ENCODE results near the gene MAD1L1.

MAD1L1 gene

GRCh38 chr7:2148189-2148588 lies 84.6 kb downstream of the MAD1L1 start:
- no CpG with 5 or more reads among the region's 11 CpGs for WGBS (ENCODE audit: extremely low coverage, insufficient coverage, insufficient read length)
- Histone ChIP-seq H2BK5ac (ENCODE audit: low read depth, low read length, poor library complexity) (no peak overlapping the region), H3K4ac (ENCODE audit: low read depth, low read length) (no peak overlapping the region), H3K14ac (ENCODE audit: low read length) (no peak overlapping the region), H2AK5ac (ENCODE audit: low read length) (no peak overlapping the region), H3K4me3 (ENCODE audit: low read depth, low read length) (no peak overlapping the region), H2BK120ac (ENCODE audit: insufficient read depth, low read length, poor library complexity) (no peak overlapping the region), H3K27ac (ENCODE audit: low read depth, low read length) (no peak overlapping the region), H3K18ac (ENCODE audit: low read length) (no peak overlapping the region), H3K9ac (ENCODE audit: low read length) (no peak overlapping the region), H3K79me1 (ENCODE audit: low read length) (no peaks in the 10 kb centered on the region), H2BK12ac (ENCODE audit: low read length) (no peak overlapping the region), H4K8ac (ENCODE audit: low read depth, low read length) (no peak overlapping the region), H3K4me1 (ENCODE audit: control insufficient read depth in 1 of 2, insufficient read depth in 2 of 2, low read length in 2 of 2) (peaks cover 0 to 2% of the 10 kb centered on the region in 2 experiments), H4K12ac (ENCODE audit: low read depth, low read length) (no peak overlapping the region), H2AFZ (ENCODE audit: insufficient read depth, low read length, poor library complexity) (no peak overlapping the region), H3K79me2 (ENCODE audit: control insufficient read depth, insufficient read depth, low read length, poor library complexity) (no peaks in the 10 kb centered on the region), H3K36me3 (ENCODE audit: control insufficient read depth in 1 of 2, insufficient read depth in 2 of 2, low read length in 2 of 2) (peaks cover 43 to 47% of the 10 kb centered on the region in 2 experiments), H3K9me3 (ENCODE audit: insufficient read depth, low read depth, low read length) (peaks cover 3% of the 10 kb centered on the region), H3K27me3 (ENCODE audit: insufficient read depth, low read length) (no peaks in the 10 kb centered on the region), H3K4me2 (ENCODE audit: low read length) (no peak overlapping the region), H4K91ac (ENCODE audit: low read depth, low read length) (no peak overlapping the region), H3K23ac (ENCODE audit: low read length) (no peak overlapping the region)
- DNase-seq, result no peak

GRCh38 chr7:2146676-2147472 lies 85.9 kb downstream of the MAD1L1 start:
- H3K79me1 ChIP-seq (ENCODE audit: low read length), result no peaks in the 10 kb centered on the region
- H2BK5ac ChIP-seq (ENCODE audit: low read depth, low read length, poor library complexity), result no peak overlapping the region
- no peaks in the 10 kb centered on the region for H3K79me2 ChIP-seq (ENCODE audit: control insufficient read depth, insufficient read depth, low read length, poor library complexity)
- peaks cover 0 to 2% of the 10 kb centered on the region in 2 experiments for H3K4me1 ChIP-seq (ENCODE audit: control insufficient read depth in 1 of 2, insufficient read depth in 2 of 2, low read length in 2 of 2)
- no peak overlapping the region for H3K27ac ChIP-seq (ENCODE audit: low read depth, low read length)
- H2AK5ac ChIP-seq (ENCODE audit: low read length), result no peak overlapping the region
- no peak overlapping the region for H4K8ac ChIP-seq (ENCODE audit: low read depth, low read length)
- no peak overlapping the region for H2BK12ac ChIP-seq (ENCODE audit: low read length)
- H3K23ac ChIP-seq (ENCODE audit: low read length), result no peak overlapping the region
- no peak overlapping the region for H3K4me3 ChIP-seq (ENCODE audit: low read depth, low read length)
- H3K18ac ChIP-seq (ENCODE audit: low read length), result no peak overlapping the region
- H3K9ac ChIP-seq (ENCODE audit: low read length), result no peak overlapping the region
- no peak overlapping the region for H4K12ac ChIP-seq (ENCODE audit: low read depth, low read length)
- no peak overlapping the region for H4K91ac ChIP-seq (ENCODE audit: low read depth, low read length)
- no peak overlapping the region for H3K4me2 ChIP-seq (ENCODE audit: low read length)
- no peak overlapping the region for H2AFZ ChIP-seq (ENCODE audit: insufficient read depth, low read length, poor library complexity)
- DNase-seq, result no peak
- WGBS (ENCODE audit: extremely low coverage, insufficient coverage, insufficient read length), result no CpG with 5 or more reads among the region's 35 CpGs
- H3K9me3 ChIP-seq (ENCODE audit: insufficient read depth, low read depth, low read length), result peaks cover 7% of the 10 kb centered on the region
- no peak overlapping the region for H3K14ac ChIP-seq (ENCODE audit: low read length)
- no peak overlapping the region for H2BK120ac ChIP-seq (ENCODE audit: insufficient read depth, low read length, poor library complexity)
- H3K4ac ChIP-seq (ENCODE audit: low read depth, low read length), result no peak overlapping the region
- H3K27me3 ChIP-seq (ENCODE audit: insufficient read depth, low read length), result no peaks in the 10 kb centered on the region
- H3K36me3 ChIP-seq (ENCODE audit: control insufficient read depth in 1 of 2, insufficient read depth in 2 of 2, low read length in 2 of 2), result peaks cover 50 to 53% of the 10 kb centered on the region in 2 experiments

- Histone ChIP-seq H2BK120ac (ENCODE audit: insufficient read depth, low read length, poor library complexity) (no peak overlapping the region), H3K14ac (ENCODE audit: low read length) (no peak overlapping the region), H3K79me1 (ENCODE audit: low read length) (no peaks in the 10 kb centered on the region), H4K91ac (ENCODE audit: low read depth, low read length) (no peak overlapping the region), H3K36me3 (ENCODE audit: control insufficient read depth in 1 of 2, insufficient read depth in 2 of 2, low read length in 2 of 2) (peaks cover 50 to 53% of the 10 kb centered on the region in 2 experiments), H2AK5ac (ENCODE audit: low read length) (no peak overlapping the region), H3K18ac (ENCODE audit: low read length) (no peak overlapping the region), H2BK5ac (ENCODE audit: low read depth, low read length, poor library complexity) (no peak overlapping the region), H3K27ac (ENCODE audit: low read depth, low read length) (no peak overlapping the region), H4K8ac (ENCODE audit: low read depth, low read length) (no peak overlapping the region), H3K4me2 (ENCODE audit: low read length) (no peak overlapping the region), H3K4ac (ENCODE audit: low read depth, low read length) (no peak overlapping the region), H3K79me2 (ENCODE audit: control insufficient read depth, insufficient read depth, low read length, poor library complexity) (no peaks in the 10 kb centered on the region), H3K4me3 (ENCODE audit: low read depth, low read length) (no peak overlapping the region), H2BK12ac (ENCODE audit: low read length) (no peak overlapping the region), H3K9me3 (ENCODE audit: insufficient read depth, low read depth, low read length) (peaks cover 7% of the 10 kb centered on the region), H3K9ac (ENCODE audit: low read length) (no peak overlapping the region), H3K4me1 (ENCODE audit: control insufficient read depth in 1 of 2, insufficient read depth in 2 of 2, low read length in 2 of 2) (no peaks in the 10 kb centered on the region), H4K12ac (ENCODE audit: low read depth, low read length) (no peak overlapping the region), H3K23ac (ENCODE audit: low read length) (no peak overlapping the region), H2AFZ (ENCODE audit: insufficient read depth, low read length, poor library complexity) (no peak overlapping the region), H3K27me3 (ENCODE audit: insufficient read depth, low read length) (no peaks in the 10 kb centered on the region)
- DNase-seq, result no peak
- no CpG with 5 or more reads among the region's 42 CpGs for WGBS (ENCODE audit: extremely low coverage, insufficient coverage, insufficient read length)
Observed at GRCh38 chr7:2145835-2146580, 86.7 kb downstream of the MAD1L1 start.

GRCh38 chr7:2144926-2145325 lies 87.8 kb downstream of the MAD1L1 start:
- Histone ChIP-seq H3K79me1 (ENCODE audit: low read length) (no peaks in the 10 kb centered on the region), H4K12ac (ENCODE audit: low read depth, low read length) (no peak overlapping the region), H4K8ac (ENCODE audit: low read depth, low read length) (no peak overlapping the region), H3K9ac (ENCODE audit: low read length) (no peak overlapping the region), H3K18ac (ENCODE audit: low read length) (no peak overlapping the region), H3K4me2 (ENCODE audit: low read length) (no peak overlapping the region), H3K79me2 (ENCODE audit: control insufficient read depth, insufficient read depth, low read length, poor library complexity) (no peaks in the 10 kb centered on the region), H3K4ac (ENCODE audit: low read depth, low read length) (no peak overlapping the region), H2BK120ac (ENCODE audit: insufficient read depth, low read length, poor library complexity) (no peak overlapping the region), H2BK5ac (ENCODE audit: low read depth, low read length, poor library complexity) (no peak overlapping the region), H3K4me1 (ENCODE audit: control insufficient read depth in 1 of 2, insufficient read depth in 2 of 2, low read length in 2 of 2) (no peaks in the 10 kb centered on the region), H2AK5ac (ENCODE audit: low read length) (no peak overlapping the region), H3K27ac (ENCODE audit: low read depth, low read length) (no peak overlapping the region), H3K23ac (ENCODE audit: low read length) (no peak overlapping the region), H2AFZ (ENCODE audit: insufficient read depth, low read length, poor library complexity) (no peak overlapping the region), H3K4me3 (ENCODE audit: low read depth, low read length) (no peak overlapping the region), H2BK12ac (ENCODE audit: low read length) (no peak overlapping the region), H3K14ac (ENCODE audit: low read length) (no peak overlapping the region), H3K9me3 (ENCODE audit: insufficient read depth, low read depth, low read length) (peaks cover 7% of the 10 kb centered on the region), H4K91ac (ENCODE audit: low read depth, low read length) (no peak overlapping the region), H3K27me3 (ENCODE audit: insufficient read depth, low read length) (no peaks in the 10 kb centered on the region), H3K36me3 (ENCODE audit: control insufficient read depth in 1 of 2, insufficient read depth in 2 of 2, low read length in 2 of 2) (peaks cover 46 to 53% of the 10 kb centered on the region in 2 experiments)
- no peak for DNase-seq
- WGBS (ENCODE audit: extremely low coverage, insufficient coverage, insufficient read length), result no CpG with 5 or more reads among the region's 15 CpGs

Measured in trophoblast cell (in vitro differentiated cells and primary cell).